CD4-positive, alpha-beta T cell treated with Interferon alpha-2 for 1 hour (primary cell): ENCODE results near the gene TBX5.

Experiments used
- DNase-seq, 2 donors: peaks; one replicate each; pipeline ENCODE4 v3.0.0-alpha.2; 2020 to 2022

Gene TBX5

DNA sequence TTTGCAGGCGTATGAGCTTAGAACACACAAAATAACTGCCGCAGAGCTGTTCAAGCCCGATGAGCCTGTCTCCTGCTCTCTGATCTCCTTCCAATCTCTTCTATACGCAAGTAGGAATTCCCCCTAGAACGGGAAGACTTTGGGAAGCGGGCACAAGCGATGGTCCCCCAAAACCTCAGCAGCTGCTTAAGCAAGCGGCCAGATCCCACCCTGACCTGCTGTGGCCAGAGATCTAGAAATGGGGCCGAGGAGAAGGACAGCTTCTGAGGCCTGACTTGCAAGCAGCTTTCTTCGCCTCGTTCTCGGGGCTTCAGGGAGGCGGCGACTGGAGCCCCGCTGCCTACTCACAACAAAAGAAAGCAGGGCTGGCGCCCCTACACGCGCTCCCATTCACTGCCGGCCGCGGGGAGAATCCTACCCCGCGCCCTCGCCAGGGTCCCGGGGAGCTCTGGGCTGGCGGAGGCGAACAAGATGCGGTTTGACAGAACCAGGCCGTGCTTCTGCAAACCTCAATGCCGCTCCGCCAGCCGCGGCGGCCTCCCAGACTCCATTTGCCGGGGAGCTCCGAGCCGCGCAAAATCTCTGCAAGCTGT, 922 bp downstream of the TBX5 start:
- no peak for DNase-seq

DNA sequence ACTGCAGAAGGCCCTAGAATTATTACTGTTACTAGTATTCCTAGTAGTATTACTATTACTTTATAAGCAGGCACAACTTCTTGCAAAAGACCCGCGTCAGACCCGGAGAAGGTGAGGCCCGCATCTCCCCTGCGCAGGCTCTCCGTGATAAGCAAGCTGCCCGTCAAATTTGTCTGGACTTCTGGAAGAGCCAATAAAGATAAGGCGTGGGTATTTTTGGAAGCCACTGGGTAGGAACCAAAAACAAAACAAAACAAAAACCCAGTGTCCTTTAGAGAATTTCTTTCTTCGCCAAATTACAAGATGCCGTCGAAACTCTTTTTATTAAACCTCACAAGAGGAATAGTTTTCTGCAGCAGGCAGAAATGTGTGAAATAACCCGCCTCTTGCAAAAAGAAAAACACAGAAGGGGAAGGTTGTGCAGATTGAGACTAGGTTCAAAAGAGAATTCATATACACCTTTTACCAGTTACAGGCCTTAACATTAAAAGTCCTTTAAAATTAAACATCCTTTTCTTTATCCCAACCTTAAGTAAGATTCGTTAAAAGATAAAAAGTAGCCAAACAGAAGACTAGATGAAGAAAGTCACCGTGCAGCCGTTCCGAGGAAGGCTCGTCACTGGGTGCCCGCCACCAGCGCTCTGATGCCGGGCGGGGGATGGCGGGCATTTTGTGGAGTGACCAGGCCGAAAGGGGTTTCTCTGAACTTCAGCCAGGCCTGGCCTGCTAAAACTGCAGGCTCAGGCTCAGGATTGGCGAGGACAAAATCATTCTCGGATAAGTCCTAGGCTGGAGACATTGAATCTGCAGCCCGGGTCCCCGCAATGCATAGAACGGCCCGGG, 1.6 kb downstream of the TBX5 start:
- no peak for DNase-seq

DNA sequence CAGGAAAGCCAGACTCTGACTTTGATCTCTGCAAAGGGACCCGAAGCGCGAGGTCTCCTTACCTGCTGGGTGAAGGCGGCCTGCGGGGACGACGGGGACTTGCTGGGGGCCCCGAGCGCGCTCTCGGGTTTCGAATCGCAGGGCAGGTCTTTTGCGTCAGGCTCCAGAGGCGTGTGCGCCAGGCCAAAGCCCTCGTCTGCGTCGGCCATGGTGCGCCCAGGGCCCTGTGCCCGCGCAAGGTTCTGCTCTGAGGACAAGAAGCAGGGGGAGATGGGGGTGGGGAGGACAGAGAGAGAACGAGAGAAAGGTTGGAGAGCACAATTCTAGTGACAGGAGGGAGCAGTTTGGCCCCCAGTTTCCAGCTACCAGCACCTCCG, 2.3 kb downstream of the TBX5 start:
- no peak for DNase-seq

DNA sequence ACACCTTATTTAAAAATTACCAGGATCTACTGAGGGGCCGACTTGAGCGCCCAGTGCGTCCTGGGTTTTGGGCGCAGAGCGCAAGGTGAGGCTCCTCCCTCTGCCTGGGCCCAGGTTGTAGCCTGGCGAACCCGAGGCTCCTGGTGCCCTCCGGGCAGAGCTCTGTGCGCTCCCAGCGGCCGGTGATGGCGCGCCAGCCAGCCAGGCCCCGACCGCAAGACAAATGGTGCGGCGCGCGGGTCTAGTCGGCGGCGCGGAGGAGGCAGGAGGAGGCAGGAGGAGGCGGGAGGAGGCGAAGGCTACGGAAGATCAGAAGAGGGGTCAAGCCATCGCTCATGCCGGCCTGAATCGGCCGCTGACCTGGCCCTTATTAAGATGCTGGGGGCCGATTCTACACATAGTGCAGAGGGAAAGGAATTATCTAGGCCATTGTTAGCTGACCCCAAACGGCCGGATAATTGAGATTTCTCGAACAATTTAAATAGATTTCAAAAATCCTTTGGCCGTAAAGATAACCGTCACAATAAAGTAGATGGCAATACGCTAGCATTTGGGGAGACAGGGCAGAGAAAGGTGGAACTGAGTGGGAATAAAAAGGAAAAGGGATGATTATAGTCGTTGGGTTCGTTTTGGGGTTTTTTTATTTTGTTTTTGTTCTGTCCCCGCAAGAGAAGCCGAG, 2.8 kb downstream of the TBX5 start:
- no peak for DNase-seq

DNA sequence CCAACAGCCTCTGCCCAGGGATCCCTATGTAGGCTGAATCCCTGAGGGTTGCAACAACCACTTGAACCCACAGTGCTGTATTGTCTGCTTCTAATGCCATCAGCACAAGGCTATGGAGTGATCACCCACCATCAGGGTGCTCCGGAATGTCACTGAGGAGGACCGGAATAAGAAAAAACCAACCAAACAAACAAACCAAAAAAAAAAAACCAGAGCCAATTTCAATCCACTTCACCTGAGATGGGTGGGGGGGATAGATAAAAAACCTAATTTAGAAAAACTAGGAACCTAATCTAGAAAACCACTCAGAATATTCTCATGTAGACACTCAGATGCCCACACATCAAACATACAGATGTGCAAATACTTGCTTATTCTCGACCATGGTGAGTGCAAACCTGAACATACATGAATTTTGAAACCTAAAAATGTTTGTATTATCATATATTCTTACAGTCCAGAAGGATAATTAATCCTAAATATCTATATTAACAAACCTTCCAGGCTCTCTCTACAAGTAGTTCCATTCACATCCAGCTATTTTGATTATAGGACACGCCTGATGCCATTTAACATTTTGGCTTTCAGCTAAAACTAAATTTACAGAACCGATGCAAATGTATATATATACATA, 3.7 kb downstream of the TBX5 start:
- no peak for DNase-seq

DNA sequence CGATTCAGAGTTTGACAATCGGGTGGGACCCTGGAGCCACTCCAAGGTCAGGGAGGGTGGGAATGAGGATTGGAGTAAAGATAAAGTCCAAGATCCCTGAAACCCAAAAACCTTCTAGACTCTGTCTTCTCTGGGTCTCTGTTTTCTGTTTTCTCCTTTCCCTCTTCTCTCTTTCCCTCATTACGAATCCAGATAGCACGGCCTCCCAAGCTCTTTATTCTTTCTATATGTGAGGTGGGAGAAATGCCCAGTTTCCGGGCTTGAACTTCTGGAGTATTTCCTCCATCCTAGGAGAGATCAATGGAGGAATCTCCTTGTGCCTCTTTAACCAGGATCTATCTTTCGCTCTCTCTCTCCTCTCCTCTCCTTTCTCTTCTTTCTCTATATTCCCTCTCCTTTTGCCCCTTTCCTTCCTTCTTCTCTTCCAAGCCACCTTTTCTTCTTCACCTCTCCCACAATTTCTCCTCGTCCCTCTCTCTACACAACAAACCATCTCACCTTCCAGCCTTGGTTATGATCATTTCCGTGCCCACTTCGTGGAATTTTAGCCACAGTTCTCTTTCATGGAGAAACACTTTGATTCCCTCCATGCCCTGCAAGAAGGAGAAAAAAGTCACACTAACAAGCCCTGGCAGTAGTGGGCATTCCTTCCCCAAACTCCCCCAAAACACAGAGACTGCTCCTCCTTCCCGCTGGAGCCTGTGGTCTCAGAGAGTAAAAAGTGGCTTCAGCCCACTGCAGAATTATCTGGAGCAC, 4.4 kb downstream of the TBX5 start:
- no peak for DNase-seq

DNA sequence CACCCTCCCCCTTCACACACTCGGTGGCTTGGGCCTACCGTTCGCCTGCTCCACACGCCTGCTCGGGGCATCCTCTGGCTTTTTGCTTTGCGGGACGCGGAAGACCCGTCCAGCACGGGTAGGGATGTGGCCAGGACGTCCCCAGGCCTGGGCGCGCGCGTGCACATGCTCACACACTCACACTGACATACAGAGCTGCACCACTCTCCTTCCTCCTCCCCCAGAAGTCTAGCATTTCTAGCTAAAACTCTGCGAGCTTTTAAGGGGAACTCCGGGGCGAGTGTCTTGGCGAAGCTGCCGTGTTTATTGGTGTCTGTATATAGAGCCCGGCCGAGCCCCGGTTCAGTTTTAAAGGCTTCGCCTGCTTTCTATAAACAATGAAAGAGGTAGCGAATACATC, 5.0 kb downstream of the TBX5 start:
- no peak for DNase-seq

DNA sequence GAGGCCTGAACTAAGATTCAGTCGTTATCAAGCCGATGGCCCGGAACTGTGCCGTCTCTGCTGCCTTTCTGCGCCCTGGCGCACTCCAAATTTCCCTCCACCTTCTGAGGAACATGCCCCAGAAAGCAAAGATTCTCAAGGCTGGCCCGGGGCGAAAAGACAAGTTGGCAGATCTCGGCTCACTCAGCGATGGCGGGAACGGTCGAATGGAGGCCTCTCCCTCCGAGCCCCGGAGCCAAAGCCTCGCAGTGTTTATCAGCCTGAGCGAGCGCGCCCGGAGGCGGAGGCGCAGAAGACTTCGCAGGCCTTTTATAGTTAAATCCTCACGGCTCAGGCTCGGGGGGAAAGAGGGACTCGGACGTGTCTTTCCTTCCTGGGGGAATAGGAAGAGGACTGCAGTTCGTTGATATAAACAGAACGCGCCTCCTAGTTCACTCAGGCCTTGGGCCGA, 5.6 kb downstream of the TBX5 start:
- DNase-seq, result no peak

DNA sequence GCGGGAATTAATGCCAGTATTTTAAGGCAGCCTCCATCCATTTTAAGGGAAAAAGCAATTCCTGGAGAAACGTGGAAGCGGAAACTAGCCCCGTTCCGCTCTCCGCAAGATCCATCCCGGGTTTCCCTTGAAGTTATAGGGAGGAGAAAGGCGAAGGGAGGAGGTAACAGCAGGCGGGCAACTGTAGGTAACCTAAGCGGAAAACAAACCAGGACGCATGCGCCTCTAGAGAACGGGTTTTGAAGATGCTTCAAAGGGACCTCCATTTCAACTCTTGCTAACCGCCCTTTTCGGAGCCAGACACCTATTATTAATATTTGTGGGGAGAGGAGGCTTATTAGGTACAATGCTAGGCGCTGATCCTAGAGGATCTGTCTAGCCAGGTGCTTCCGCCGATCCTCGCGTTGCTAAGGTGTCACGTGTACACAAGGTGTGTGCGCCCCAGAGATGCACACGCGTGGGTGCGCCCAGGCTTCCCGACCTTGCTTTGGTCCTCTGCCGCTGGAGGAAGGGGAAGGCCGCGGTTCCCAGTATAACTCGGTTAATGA, 6.2 kb downstream of the TBX5 start:
- no peak for DNase-seq

DNA sequence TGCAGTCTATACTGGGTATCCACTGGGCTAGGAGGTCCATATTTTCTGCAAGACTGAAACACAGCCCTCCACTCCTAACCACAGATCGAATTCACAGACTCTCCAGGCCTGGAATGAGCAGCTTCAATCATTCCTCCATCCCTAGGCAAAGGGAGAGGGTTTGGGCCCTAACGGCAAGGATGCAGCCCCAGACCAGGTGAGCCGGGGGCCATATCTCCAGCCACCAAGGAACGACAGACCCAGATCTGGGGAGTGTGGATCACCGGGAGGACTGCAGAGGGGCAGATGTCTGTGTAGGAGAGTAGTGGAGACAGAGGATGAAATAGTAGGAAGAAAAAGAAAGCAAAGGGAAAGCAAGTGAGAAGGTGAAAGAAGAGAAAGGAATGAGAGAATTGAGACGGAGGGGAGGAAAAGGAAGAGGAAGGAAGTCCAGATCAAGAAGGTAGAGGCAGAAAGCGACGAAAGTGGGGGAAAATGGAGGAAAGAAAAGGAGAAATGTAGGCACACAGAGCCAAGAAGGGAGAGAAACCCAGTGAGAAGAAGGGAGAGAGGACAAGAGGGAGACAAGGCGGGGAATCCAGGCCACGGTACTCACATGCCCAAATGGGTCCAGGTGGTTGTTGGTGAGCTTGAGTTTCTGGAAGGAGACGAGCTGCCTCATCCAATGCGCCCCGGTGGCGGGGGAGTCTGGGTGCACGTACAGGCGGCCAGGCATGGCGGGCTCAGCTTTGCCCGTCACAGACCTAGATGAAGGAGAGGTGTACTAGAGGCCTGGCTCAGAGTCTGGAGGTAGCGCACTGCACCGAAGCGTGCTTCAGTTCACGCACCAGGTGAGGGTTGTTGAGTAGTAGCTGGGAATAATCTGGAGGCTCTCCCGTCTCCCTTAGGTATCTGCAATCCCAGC, 7.7 kb downstream of the TBX5 start:
- DNase-seq, result no peak

DNA sequence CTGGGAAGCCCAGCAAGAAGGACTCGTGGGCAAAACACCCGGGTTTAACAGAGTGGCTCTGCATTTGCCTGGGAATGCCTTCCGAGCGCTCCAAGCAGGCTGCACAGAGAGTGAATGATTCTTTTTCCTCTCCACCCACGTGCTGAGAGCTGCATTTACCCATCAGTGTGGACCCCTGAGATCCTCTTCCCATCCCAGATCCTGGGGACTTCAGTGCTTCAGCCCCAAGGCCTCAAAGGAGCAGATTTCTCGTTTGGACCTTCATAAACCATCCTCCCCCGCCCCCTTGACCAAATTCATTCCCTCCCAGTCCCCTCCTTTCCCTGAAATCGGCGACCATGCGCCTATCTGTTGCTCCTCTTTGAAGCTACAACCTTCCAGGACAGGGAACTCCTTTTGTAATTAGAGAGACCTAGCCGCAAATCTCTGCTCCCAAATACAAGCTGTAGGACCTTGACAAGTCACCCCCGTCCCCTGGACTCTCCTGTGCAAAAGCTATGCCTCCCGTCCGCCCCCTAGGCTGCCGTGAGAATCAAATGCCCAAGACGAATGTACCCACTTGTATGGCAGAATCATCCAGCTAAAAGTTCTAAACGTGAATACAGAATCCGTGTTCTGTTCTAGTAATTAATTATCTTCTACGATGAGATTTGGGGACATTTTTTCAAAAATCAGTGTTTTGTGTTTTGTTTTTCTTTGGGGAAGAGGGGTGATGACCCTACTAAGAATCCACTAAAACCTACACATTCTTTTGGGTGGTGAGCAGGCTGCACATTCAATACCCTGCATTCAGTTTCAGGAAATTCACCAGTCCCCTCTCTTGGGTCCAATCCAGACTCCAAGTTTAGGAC, 8.8 kb downstream of the TBX5 start:
- no peak for DNase-seq

DNA sequence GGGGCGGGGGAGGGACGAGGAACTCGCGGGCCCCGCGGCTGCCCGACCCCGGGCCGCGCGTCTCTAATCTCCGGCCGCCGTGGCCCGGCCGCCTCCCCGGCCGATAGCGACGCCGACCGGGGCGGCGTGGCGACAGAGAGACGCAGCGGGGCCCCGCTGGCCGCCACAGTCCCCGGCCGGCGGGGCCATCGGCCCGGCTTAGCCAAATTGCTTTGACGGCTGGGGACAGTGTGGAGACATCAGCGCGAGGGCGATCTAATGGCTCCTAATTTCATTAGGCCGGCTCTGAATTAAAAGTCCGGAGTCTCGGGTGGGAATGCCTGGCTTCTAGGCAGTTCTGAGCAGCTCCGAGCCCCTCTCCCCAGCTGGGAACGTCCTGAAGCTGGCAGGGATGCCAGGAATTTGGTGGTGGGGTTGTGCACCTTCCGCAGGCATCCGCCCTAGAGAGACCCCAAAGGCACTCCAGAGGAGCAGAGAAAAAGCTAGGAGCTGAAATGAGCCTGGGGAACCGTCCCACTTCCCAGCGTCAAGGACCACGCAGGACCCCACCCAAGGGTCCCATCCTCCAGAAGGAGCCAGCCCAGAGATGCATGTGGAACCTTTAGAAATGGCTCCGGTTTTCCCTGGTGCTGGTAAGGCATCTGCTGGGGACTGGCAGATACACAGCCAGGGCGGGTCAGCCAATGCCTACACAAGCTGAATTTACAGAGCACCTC, 9.6 kb downstream of the TBX5 start:
- DNase-seq, result no peak

DNA sequence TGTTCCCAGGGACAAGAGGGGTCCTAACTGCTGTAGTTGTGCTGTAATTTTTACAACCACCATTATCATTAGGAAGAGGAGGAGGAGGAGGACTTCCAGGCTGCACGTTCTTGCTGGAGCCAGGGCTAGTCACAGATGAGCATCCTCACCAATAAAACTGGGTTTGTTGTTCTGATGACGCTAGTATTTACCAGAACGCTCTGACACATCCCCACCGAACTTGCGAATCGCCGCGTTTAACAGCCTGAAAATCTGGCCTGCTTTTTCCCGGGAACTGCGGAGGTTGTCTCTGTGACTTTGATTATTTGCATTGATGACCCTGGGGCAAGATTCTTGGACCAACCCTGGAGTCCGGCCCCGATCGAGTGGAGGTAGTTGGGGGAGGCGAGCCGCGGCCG, 10.2 kb downstream of the TBX5 start:
- DNase-seq, result no peak

DNA sequence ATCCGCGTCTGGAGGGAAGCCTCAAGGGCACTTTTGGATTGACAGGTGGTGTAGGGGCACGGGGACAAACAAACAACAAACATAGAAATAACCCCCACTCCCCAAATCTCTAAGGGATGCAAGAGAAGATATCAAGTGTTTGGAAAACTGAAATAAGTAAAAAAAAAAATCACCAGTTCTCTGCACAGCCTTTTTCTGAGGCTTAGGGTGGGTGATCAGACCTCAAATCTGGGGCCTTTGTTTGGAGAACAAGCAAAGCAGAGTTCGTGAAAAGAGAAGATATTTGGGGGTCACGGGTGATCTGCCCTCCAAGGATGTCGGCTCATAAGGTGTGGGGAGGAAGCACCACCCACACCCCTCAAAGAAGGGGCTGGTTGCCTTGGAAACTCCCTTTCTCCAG, 10.7 kb downstream of the TBX5 start:
- DNase-seq, result no peak

DNA sequence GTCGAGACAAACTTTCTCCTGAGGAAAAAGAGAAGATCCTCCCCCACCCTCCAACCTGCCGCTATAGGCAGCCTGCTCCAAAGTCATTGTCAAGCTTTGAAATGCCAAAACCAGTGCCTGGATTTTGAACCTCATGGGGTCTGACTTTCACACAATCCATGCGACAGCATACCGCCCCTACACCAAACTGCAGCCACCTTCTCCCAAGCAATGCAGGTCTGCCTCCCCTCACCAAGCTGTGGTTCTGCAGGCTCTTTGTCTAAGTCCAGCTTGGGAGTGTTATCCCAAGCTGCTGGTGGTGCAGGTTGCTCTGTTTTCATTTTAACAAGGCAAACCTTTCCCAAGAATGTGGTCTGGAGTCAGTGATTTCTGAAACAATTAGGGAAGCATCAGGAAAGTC, 12.4 kb downstream of the TBX5 start:
- DNase-seq, result no peak

DNA sequence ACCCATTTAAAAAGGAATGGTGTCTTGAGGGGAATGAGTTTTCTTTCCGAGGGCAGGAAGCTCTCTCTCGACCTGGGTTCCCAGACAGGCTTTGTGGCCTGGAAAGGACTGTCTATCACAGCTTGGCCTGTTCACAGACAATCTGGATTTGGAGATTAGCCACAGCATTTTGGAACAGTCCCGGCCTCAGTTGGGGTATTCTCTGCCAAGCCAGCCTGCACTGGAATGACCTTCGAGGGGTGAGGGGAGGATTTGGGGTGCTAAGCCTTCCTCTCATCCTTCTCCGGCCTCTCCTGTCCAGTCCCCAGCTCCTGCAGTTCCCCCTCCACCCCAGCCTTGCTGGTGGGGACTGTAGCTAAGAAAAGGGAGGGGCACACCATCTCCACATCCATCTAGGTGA, 13.0 kb downstream of the TBX5 start:
- no peak for DNase-seq

DNA sequence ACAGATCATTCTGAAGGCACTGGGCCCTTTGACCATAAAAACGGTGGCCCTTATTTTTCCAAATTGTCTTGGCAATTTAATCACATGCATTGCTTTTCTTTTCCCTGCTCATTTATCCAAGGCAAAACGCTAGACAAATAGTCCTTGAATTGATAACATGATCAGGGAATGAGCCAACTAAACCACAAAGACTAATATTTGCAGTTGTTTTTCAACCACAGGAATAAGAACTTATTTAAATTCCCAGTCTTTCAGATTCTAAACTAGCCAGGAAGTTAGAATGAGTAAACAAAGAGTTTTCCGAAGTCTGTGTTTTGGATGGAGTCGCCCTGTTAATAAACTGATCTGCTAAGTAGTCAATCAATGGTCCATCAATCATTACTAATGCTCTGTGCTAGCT, 14.9 kb downstream of the TBX5 start:
- DNase-seq, result no peak

DNA sequence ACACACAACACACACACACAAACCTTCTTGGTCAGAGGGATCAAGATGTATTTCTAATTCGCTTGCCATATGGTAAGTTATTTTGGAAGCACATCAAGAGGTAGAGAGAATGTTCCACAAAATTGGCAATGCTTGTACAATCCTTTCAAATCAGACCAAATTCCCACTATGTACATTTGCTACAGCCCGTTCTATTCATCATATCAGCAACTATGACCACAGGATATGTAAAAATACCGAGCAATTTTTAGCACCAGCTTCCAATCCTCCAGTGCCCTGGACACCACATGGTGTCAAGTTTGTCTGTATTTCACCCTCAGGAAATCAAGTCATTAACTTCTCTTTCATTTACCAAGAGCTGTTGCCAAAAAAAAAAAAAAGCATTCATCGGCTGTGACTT, 21.2 kb downstream of the TBX5 start:
- no peak for DNase-seq

DNA sequence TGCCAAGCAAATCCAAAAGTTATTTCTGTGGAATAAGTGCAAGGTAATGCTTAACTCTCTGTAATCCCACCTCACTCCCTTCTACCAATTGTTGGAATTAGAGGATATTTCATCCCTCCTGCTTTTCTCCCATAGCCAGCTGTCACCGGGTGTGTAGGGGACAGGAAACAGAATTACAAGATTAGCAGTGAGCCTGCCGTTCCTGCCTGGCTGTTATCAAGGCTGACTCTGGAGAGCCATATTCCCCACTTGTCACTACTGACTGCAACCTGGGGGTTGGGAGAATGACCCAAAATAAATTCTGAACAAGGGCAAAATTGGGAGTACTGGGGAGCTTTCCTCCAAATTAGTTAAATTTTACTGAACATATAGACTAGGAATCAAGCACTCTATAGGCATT, 24.8 kb downstream of the TBX5 start:
- DNase-seq, result no peak

DNA sequence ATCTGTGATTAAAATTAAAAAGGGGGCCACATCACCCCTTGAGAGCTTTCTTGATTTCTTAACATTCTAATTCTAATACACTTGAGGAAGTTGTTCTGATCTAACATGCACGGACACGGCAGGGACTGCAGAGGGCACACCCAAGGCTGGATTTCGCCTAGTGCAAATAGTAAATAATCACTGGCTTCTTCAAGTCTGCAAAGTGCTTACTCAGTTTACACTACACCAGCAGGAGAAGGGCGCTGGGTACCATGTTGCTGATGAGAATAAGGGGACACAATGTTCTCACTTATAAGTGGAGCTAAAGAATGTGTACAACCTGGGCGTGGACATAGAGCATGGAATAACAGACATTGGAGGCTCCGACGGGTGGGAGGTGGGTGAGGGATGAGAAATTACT, 34.2 kb downstream of the TBX5 start:
- no peak for DNase-seq
